ENCODE results near the gene PRPSAP2. TPM values are rescaled to one million over a fixed set of nuclear protein-coding genes. Genes with fewer than 3 reads are reported as not detected.

The PRPSAP2 gene
- polyA plus RNA-seq, 1 donor, result 49.5 TPM

- Histone ChIP-seq H3K4me1 (ENCODE audit: control insufficient read depth, insufficient read depth, low read length) (peaks cover 71% of the 10 kb centered on the region), H3K9me3 (ENCODE audit: control insufficient read depth, low read depth, low read length) (no peaks in the 10 kb centered on the region)
Observed at GRCh38 chr17:18965530-18966236, 107.8 kb downstream of the PRPSAP2 start.

GRCh38 chr17:18966831-18967624, 109.1 kb downstream of the PRPSAP2 start:
- Histone ChIP-seq H3K4me3 (ENCODE audit: low read length) (no peak overlapping the region), H3K4me1 (ENCODE audit: control insufficient read depth, insufficient read depth, low read length) (peaks cover 59% of the 10 kb centered on the region), H3K27ac (ENCODE audit: low read length) (peak overlapping the region; percentile 17), H3K27me3 (ENCODE audit: control insufficient read depth, insufficient read depth, low read length) (no peaks in the 10 kb centered on the region), H3K9me3 (ENCODE audit: control insufficient read depth, low read depth, low read length) (no peaks in the 10 kb centered on the region), H3K36me3 (ENCODE audit: control insufficient read depth, insufficient read depth, low read length) (peaks cover 18% of the 10 kb centered on the region)
- no peak for DNase-seq
- no CpG with 5 or more reads among the region's 19 CpGs for WGBS (ENCODE audit: insufficient coverage, low lambda C conversion rate)

More at GRCh38 chr17:18965530-18966236, 107.8 kb downstream of the PRPSAP2 start:
- WGBS (ENCODE audit: insufficient coverage, low lambda C conversion rate), result no CpG with 5 or more reads among the region's 14 CpGs
- Histone ChIP-seq H3K27me3 (ENCODE audit: control insufficient read depth, insufficient read depth, low read length) (no peaks in the 10 kb centered on the region), H3K36me3 (ENCODE audit: control insufficient read depth, insufficient read depth, low read length) (peaks cover 5% of the 10 kb centered on the region), H3K27ac (ENCODE audit: low read length) (no peak overlapping the region), H3K4me3 (ENCODE audit: low read length) (no peak overlapping the region)
- DNase-seq, result no peak

GRCh38 chr17:18967916-18968315, 110.0 kb downstream of the PRPSAP2 start:
- H3K36me3 ChIP-seq (ENCODE audit: control insufficient read depth, insufficient read depth, low read length), result peaks cover 24% of the 10 kb centered on the region
- H3K27ac ChIP-seq (ENCODE audit: low read length), result peak overlapping the region; percentile 68
- WGBS (ENCODE audit: insufficient coverage, low lambda C conversion rate), result no CpG with 5 or more reads among the region's 4 CpGs
- peaks cover 50% of the 10 kb centered on the region for H3K4me1 ChIP-seq (ENCODE audit: control insufficient read depth, insufficient read depth, low read length)
- H3K9me3 ChIP-seq (ENCODE audit: control insufficient read depth, low read depth, low read length), result no peaks in the 10 kb centered on the region
- peak in 1 of 2 donors; percentile 64 for DNase-seq
- no peaks in the 10 kb centered on the region for H3K27me3 ChIP-seq (ENCODE audit: control insufficient read depth, insufficient read depth, low read length)
- H3K4me3 ChIP-seq (ENCODE audit: low read length), result no peak overlapping the region

DNA sequence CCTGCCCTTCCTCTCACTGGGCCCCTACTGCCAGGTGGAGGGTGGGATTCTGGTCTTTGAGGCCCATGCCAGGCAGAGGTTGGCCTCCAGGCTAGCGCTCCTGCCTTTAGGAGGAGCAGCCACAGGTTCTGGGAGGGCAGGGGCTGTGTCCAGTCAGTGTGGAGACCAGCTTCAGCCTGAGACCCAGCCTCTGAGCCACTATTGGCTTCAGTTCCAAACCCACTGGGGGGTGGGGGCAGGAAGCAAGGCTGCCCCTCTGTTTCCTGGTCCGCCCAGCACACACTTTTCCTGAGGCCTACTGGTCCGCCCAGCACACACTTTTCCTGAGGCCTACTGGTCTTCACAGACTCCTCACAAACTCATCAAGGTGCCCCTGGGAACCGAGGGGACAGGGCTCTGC, 110.4 kb downstream of the PRPSAP2 start:
- Histone ChIP-seq H3K9me3 (ENCODE audit: control insufficient read depth, low read depth, low read length) (no peaks in the 10 kb centered on the region), H3K27ac (ENCODE audit: low read length) (peak overlapping the region; percentile 68), H3K4me3 (ENCODE audit: low read length) (no peak overlapping the region), H3K27me3 (ENCODE audit: control insufficient read depth, insufficient read depth, low read length) (no peaks in the 10 kb centered on the region), H3K4me1 (ENCODE audit: control insufficient read depth, insufficient read depth, low read length) (peaks cover 46% of the 10 kb centered on the region), H3K36me3 (ENCODE audit: control insufficient read depth, insufficient read depth, low read length) (peaks cover 29% of the 10 kb centered on the region)
- no CpG with 5 or more reads among the region's 4 CpGs for WGBS (ENCODE audit: insufficient coverage, low lambda C conversion rate)
- no peak for DNase-seq

DNA sequence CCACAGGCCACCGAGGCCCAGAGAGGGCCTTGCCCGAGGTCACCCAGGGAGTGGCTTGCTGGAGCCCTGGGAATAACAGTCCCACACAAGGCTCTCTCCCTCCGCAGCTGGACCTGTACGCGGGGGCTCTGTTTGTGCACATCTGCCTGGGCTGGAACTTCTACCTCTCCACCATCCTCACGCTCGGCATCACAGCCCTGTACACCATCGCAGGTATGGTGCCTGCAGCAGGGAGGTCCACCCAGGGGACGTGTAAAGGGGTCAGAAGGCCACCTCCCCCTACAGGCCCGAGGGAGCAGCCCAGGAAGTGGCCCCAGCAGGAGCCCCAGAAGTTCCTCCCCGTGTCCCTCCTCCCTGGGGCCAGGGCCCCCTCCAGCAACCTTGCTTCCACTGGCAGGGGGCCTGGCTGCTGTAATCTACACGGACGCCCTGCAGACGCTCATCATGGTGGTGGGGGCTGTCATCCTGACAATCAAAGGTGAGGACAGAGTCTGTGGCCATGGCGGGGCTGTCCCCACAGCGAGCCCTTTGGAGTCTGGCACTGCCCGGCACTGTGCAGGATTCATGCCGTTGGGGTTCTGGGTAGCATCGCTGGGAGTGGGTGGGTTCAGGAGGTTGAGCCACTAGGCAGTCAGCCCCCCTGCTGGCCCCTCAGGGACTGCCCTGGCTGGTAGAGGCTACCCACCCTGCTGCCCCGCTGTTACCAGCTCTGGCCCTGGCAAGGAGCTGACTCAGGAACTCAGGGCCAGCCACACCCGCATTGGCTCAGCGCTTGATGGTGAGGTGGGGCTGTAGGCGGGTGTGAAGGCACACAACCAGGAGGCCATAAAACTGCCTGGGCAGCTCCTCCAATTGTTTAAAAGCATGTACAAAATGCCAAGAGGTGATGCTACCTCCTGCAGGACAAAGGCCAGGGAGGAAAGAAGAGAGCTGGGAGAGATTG, 111.3 kb downstream of the PRPSAP2 start:
- Histone ChIP-seq H3K27me3 (ENCODE audit: control insufficient read depth, insufficient read depth, low read length) (no peaks in the 10 kb centered on the region), H3K4me3 (ENCODE audit: low read length) (no peak overlapping the region), H3K4me1 (ENCODE audit: control insufficient read depth, insufficient read depth, low read length) (peaks cover 37% of the 10 kb centered on the region), H3K9me3 (ENCODE audit: control insufficient read depth, low read depth, low read length) (no peaks in the 10 kb centered on the region), H3K36me3 (ENCODE audit: control insufficient read depth, insufficient read depth, low read length) (peaks cover 31% of the 10 kb centered on the region), H3K27ac (ENCODE audit: low read length) (peak overlapping the region; percentile 68)
- DNase-seq, result peak; percentile 87 to 92
- WGBS (ENCODE audit: insufficient coverage, low lambda C conversion rate), result no CpG with 5 or more reads among the region's 23 CpGs

DNA sequence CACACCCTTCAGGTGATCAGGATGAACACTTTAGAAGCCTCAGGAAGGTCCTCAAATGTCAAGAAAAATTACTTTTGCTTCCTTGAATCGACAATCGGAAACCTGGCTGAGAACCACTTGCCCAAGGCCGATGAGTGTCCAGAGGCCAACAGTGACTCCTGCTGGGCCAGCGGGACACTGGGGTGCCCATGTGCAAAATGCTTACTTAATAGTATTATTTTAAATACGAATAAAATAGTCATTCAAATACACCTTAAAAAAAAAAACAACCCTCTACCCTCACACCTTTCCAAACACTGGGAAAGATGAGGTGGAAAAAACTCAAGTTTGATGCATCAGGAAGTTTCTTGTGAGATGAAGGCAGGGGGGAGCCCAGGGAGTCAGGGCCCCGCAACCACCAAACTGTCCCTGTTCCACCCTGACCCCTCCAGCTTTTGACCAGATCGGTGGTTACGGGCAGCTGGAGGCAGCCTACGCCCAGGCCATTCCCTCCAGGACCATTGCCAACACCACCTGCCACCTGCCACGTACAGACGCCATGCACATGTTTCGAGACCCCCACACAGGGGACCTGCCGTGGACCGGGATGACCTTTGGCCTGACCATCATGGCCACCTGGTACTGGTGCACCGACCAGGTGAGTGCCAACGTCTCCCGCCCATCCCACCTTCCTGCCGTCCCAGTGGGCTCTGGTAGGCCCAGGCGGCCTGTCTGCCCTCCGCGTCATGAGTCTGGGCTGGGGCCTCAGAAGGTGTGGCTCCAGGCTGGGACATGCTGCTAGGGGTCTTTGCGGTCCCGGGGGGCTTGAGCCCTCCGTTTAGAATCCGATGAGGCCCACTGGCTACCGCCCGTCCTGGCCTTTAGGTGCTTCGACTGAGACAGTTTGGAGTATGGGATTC, 112.9 kb downstream of the PRPSAP2 start:
- no CpG with 5 or more reads among the region's 28 CpGs for WGBS (ENCODE audit: insufficient coverage, low lambda C conversion rate)
- no peaks in the 10 kb centered on the region for H3K9me3 ChIP-seq (ENCODE audit: control insufficient read depth, low read depth, low read length)
- no peak for DNase-seq
- H3K4me3 ChIP-seq (ENCODE audit: low read length), result no peak overlapping the region
- peak overlapping the region; percentile 68 for H3K27ac ChIP-seq (ENCODE audit: low read length)
- H3K27me3 ChIP-seq (ENCODE audit: control insufficient read depth, insufficient read depth, low read length), result no peaks in the 10 kb centered on the region
- H3K4me1 ChIP-seq (ENCODE audit: control insufficient read depth, insufficient read depth, low read length), result peaks cover 34% of the 10 kb centered on the region
- H3K36me3 ChIP-seq (ENCODE audit: control insufficient read depth, insufficient read depth, low read length), result peaks cover 41% of the 10 kb centered on the region

- Histone ChIP-seq H3K27me3 (ENCODE audit: control insufficient read depth, insufficient read depth, low read length) (no peaks in the 10 kb centered on the region), H3K4me3 (ENCODE audit: low read length) (no peak overlapping the region), H3K36me3 (ENCODE audit: control insufficient read depth, insufficient read depth, low read length) (peaks cover 49% of the 10 kb centered on the region), H3K4me1 (ENCODE audit: control insufficient read depth, insufficient read depth, low read length) (peaks cover 34% of the 10 kb centered on the region), H3K9me3 (ENCODE audit: control insufficient read depth, low read depth, low read length) (no peaks in the 10 kb centered on the region), H3K27ac (ENCODE audit: low read length) (no peak overlapping the region)
- WGBS (ENCODE audit: insufficient coverage, low lambda C conversion rate), result no CpG with 5 or more reads among the region's 7 CpGs
- no peak for DNase-seq
Observed at GRCh38 chr17:18971801-18972200, 113.9 kb downstream of the PRPSAP2 start.

GRCh38 chr17:18974407-18975149, 116.6 kb downstream of the PRPSAP2 start:
- no CpG with 5 or more reads among the region's 10 CpGs for WGBS (ENCODE audit: insufficient coverage, low lambda C conversion rate)
- peaks cover 77% of the 10 kb centered on the region for H3K36me3 ChIP-seq (ENCODE audit: control insufficient read depth, insufficient read depth, low read length)
- peaks cover 10% of the 10 kb centered on the region for H3K4me1 ChIP-seq (ENCODE audit: control insufficient read depth, insufficient read depth, low read length)
- no peaks in the 10 kb centered on the region for H3K27me3 ChIP-seq (ENCODE audit: control insufficient read depth, insufficient read depth, low read length)
- no peaks in the 10 kb centered on the region for H3K9me3 ChIP-seq (ENCODE audit: control insufficient read depth, low read depth, low read length)
- no peak overlapping the region for H3K4me3 ChIP-seq (ENCODE audit: low read length)
- DNase-seq, result no peak
- H3K27ac ChIP-seq (ENCODE audit: low read length), result no peak overlapping the region

GRCh38 chr17:18975597-18975996, 117.7 kb downstream of the PRPSAP2 start:
- Histone ChIP-seq H3K4me3 (ENCODE audit: low read length) (no peak overlapping the region), H3K4me1 (ENCODE audit: control insufficient read depth, insufficient read depth, low read length) (peaks cover 4% of the 10 kb centered on the region), H3K27me3 (ENCODE audit: control insufficient read depth, insufficient read depth, low read length) (no peaks in the 10 kb centered on the region), H3K27ac (ENCODE audit: low read length) (no peak overlapping the region), H3K36me3 (ENCODE audit: control insufficient read depth, insufficient read depth, low read length) (peaks cover 80% of the 10 kb centered on the region), H3K9me3 (ENCODE audit: control insufficient read depth, low read depth, low read length) (no peaks in the 10 kb centered on the region)
- DNase-seq, result no peak
- WGBS (ENCODE audit: insufficient coverage, low lambda C conversion rate), result 83% methylated on average over 3 of the region's 13 CpGs

Measured in large intestine (tissue), 3 donors.